Adrenal gland (tissue), 5 donors: ENCODE results near the gene MLC1.

Source experiments
- POLR2A ChIP-seq, 2 donors: fragments of 450-650 bp; IDR thresholded peaks; one replicate each; pipeline ENCODE4 v1.6.1; 2017; ENCODE audit warnings: antibody characterized with exemption in 2 of 2, mild to moderate bottlenecking in 2 of 2, moderate library complexity in 1 of 2
- TF ChIP-seq, protein P1 (sequence below), 6 experiments: fragments of 450-650 bp in 4 of 6; fragments of 200-600 bp in 2 of 6; sonication (generic) in 1 of 6; IDR thresholded peaks; 1 replicate in 5 of 6; 2 replicates in 1 of 6; pipeline versions ENCODE4 v1.5.1 to v1.8.0; 2016 to 2021; ENCODE audit warnings: antibody characterized with exemption in 6 of 6, mild to moderate bottlenecking in 2 of 6, moderate library complexity in 1 of 6
- donor health status: DM: no; HTN: no; CAD: no.

DNA sequence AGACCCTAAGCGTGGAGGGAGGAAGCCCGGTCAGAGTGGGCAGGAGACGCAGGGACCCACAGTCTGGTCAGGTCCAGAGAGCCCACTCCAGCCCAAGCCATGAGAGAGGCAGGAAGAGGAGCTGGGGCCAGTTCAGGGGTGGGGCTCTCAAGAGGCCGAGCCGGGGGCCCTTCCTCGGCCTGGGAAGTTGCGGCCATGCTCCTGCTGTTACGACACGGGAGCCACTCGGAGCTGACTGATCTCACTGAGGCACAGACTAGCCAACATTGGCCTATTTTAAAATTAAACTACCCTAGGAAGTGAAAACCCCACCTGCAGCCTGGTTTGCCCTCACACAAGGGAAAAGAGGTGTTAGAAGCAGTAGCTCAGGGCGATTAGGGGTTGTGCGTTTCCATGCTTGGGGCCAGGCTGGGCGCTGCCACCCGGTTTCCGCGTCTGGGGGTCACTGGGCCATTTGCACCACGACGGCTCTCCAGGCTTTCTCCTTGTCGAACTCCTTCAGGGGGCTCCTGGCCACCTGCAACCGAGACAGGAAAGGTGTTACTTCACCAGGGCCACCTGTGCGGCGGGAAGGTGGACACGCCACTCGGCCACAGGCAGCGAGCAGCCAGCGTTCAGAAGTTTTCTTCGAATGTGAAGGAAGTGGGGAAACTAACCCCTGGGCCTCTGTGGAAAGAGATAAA is 23.9 kb downstream of the MLC1 start:
- TF ChIP-seq, protein P1, sequence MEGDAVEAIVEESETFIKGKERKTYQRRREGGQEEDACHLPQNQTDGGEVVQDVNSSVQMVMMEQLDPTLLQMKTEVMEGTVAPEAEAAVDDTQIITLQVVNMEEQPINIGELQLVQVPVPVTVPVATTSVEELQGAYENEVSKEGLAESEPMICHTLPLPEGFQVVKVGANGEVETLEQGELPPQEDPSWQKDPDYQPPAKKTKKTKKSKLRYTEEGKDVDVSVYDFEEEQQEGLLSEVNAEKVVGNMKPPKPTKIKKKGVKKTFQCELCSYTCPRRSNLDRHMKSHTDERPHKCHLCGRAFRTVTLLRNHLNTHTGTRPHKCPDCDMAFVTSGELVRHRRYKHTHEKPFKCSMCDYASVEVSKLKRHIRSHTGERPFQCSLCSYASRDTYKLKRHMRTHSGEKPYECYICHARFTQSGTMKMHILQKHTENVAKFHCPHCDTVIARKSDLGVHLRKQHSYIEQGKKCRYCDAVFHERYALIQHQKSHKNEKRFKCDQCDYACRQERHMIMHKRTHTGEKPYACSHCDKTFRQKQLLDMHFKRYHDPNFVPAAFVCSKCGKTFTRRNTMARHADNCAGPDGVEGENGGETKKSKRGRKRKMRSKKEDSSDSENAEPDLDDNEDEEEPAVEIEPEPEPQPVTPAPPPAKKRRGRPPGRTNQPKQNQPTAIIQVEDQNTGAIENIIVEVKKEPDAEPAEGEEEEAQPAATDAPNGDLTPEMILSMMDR (IDR thresholded peaks at IDR 0.05), result no peak
- TF ChIP-seq POLR2A (IDR thresholded peaks at IDR 0.05), result no peak
